ENCODE data around the gene SHTN1.

The SHTN1 gene, protein sequence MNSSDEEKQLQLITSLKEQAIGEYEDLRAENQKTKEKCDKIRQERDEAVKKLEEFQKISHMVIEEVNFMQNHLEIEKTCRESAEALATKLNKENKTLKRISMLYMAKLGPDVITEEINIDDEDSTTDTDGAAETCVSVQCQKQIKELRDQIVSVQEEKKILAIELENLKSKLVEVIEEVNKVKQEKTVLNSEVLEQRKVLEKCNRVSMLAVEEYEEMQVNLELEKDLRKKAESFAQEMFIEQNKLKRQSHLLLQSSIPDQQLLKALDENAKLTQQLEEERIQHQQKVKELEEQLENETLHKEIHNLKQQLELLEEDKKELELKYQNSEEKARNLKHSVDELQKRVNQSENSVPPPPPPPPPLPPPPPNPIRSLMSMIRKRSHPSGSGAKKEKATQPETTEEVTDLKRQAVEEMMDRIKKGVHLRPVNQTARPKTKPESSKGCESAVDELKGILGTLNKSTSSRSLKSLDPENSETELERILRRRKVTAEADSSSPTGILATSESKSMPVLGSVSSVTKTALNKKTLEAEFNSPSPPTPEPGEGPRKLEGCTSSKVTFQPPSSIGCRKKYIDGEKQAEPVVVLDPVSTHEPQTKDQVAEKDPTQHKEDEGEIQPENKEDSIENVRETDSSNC

DNA sequence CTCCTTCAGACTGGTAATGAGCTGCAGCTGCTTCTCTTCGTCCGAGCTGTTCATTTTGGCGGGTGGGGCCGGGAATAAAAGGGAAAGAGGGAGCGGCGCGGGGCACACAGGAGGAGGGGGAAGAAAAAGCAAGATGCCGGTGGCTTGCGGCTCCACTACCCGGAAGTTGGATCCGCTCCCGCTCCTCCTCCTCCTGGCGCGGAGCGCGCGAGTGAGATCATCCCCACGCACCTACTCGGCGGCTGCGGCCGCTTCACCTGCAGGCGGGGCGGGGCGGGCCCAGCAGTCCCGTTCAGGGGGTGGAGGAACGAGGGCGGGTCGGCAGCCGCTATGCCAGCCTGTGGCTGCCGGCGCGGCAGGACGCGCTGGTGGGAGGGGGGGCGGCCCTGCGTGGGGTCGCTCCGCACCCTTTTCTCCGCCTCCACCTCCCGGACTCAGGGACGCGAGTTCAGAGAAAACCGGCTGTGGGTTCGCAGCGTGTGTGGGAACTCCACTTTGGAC lies at the start of gene SHTN1:
TSS of gene SHTN1 (minus strand) at position 162 of the 501 bp plus-strand sequence. CDS start at position 54, 108 bp downstream.
- DNase-seq: peak; percentile 71

DNA sequence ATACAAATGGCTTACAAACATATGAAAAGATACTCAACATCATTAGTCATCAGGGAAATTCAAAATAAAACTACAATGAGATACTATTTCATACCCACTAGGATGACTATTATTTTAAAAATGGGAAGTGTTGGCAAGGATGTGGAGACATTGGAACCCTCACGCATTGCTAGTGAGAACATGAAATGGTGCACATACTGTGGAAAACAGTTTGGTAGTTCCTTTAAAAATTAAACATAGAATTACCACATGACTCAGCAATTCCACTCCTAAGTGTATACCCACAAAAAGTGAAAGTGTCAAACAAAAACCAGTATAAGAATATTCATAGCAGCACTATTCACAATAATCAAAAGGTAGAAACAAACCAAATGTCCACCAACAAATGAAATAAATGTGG lies 48.5 kb upstream of the SHTN1 start:
- no peak for DNase-seq

DNA sequence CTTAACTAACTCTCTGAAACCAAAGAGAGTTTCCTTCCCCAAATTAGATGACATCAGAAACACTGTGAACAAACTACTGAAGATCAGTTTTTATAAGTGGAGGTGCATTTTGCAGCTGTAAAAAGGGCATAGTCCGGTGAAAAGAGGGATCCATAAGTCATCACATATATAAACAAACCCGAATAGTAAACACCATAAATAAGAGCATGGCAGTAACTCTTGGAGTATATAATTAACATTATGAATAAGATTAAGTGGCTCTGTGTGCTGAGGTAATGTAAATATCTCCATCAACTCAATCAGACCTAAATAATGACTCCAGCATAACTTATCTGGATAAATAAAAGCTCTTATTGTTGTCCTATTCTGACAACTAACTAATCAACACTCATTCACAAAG lies 43.0 kb upstream of the SHTN1 start:
- no peak for DNase-seq

DNA sequence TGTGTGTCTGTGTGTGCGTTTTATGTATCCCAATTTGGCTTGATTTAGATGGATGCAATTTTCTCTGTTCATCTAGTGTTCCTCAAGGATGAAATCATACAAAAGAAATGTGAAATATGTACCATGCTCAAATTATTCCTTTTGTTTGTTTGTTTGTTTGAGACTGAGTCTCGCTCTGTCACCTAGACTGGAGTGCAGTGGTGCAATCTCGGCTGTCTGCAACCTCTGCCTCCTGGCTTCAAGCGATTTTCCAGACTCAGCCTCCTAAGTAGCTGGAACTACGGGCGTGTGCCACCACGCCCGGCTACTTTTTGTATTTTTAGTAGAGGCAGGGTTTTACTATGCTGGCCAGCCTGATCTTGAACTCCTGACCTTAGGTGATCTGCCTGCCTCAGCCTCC lies 11.3 kb upstream of the SHTN1 start:
- no peak for DNase-seq

DNA sequence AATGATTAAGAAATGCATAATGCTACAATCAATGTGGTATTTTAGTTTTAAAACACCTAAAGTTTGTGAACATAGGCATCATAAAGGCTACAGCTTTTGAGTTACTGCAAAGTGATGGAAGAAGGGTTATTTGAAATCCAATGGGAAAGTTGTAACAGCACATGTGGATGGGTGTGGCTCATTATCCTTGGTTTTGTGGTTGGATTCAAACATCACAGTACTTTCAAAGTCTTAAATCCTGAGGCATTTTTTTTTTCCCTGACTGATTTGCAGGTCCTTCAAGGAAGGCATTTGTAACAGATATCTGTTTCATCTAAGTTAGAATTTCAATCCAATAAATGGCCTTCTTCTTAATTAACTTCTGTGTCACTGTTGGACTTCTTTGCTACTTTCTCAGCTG lies 9.8 kb upstream of the SHTN1 start:
- no peak for DNase-seq

DNA sequence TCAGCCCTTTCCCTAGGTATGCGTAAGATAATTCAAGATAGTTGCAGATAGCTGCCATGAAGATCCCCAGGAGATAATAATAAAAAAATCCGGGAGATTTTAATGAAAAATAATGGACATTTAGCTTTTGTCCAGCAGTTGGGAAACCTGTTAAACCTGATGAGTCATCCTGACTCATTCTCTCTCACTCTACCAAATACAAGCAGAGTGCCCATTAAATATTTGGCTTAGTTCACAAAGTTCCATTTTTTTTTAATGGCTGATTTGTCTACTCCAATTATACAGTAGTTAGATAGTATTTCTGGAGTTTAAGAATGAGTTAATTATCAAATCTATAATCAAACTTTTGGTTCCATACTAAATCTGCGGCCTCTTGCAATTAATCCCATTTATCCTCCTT lies 2.1 kb upstream of the SHTN1 start:
- DNase-seq: no peak

DNA sequence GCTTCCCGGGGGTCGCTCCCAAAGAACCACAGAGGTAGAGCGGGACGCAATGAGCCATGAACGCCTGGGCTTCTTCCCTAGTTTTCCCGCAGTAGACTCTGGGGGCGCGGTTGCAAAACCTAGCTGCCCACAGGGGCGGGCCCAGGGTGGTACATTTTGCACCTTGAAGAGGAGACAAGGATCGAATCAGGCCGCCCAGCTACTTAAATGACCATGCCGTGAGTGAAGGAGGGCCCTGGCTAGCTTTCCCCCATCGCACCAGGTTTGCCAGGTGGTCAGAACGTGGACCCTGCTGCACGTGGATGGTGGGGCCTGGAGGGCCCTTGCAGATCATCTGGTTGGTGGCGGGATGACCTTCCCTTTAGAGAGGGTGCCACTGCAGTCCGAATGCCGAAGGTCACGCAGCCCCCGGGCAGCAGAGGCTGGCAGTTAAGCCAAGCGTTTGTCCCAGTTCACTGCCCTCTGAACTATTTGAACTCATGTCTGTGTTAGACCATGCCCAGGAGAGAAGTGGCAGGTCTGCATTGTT lies 604 bp upstream of the SHTN1 start:
- DNase-seq: peak; percentile 42

DNA sequence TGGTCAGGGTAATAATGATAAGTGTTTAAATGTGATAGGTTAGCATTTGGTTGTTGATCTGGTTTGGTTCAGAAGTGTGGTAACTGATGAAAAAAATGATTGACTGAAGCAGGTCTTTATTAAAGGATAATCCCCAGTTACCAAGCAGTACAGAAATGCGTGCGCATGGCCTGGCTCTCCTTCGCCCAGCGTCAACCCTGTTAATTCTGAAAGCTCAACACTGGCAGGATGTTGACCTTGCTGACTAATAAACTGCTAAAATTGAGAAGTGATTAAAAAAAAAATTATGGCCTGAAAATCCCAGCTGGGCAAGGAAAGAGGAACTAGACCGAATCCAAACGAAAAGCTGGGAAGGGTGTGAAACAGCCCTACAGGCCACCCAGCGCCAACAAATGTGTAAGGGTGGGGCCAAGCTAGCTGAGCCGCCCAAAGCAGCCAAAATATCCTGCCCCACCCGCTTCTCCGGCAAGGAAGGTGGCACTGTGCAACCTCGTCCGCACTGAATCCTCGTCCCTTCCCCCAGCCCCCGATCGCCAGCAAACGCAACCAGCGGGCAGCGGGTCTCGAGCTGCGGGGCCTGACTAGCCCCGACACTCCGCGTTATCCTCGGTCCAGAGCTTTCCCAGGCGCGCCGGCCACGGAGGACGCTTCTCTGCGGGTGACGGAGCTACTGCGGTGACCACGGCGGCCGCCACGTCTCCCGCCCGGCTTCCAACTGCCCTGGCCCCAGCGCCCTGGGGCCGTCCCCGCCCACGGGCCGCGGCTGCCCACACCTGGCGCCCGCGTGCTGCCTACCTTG lies 561 bp downstream of the SHTN1 start:
- DNase-seq: peak; percentile 22

DNA sequence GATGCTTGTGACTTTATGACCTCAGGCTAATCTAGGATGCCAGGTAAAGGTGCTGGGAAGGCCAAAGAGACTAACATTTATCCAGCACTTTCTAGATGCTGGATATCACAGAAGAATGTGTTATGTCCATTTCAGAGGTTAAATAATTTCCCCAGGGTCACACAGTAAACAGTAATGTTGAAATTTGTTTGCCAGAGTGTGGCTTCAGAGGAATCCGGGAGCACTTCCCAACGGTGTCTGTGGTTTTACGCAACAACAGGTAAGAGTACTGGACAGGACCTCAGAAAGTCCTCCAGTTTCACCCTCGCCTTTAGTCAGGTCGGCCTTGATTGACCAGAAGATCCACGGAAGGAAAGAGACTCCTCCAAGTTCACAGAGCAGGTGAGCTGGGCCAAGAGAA lies 1.7 kb downstream of the SHTN1 start:
- DNase-seq: no peak

DNA sequence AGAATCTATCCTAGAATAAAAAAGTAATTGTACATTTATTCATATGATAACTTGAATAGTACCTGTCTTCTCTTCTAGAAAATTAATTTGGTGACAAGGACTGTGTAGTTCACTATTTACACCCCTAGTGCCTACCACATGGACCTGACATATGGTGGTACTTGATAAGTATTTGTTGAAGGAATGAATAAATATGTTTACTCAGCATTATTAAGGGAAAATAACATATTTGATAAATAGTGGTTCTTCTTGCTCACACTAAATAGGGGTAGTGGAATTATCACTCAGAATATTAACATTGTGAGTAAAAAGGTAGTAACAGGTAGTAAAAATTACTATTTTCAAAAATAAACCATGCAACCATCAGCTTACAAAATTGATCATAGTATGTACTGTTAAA lies 2.8 kb downstream of the SHTN1 start:
- no peak for DNase-seq

DNA sequence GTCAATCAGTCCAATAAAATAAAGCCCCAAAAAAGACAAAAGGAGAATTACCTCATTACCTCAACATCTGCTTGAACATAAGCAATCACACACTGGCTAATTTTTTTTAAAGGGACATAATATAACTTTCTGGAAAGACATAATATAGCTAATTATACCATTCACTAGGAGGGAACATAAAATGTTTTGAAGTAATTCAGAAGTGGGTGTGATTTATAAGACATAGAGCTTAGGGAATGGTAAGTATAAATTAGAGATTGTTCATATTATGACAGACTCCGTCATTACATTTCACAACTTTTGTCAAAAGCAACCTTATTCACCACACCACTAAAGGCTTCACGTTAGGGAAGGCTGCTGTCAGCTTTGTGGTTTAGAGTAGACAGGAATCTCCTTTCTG lies 3.8 kb downstream of the SHTN1 start:
- no peak for DNase-seq

DNA sequence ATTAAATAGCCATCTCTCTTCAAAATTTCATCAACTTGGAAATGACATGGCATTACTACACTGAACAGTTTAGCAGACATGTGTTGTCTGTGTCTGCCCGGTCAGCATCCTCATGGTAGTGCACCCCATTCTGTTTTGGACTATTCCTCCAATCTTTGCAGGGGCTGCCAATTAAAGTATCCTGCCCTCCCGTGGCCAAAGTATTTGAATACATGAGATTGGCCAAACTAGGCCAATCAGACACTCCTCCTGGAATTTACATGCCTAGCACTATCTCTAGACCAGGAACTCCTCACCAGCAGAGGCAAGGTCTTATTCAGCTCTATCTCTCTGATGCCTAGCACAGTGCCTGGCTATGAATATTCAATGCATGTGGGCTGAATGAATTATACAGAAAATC lies 4.4 kb downstream of the SHTN1 start:
- no peak for DNase-seq

DNA sequence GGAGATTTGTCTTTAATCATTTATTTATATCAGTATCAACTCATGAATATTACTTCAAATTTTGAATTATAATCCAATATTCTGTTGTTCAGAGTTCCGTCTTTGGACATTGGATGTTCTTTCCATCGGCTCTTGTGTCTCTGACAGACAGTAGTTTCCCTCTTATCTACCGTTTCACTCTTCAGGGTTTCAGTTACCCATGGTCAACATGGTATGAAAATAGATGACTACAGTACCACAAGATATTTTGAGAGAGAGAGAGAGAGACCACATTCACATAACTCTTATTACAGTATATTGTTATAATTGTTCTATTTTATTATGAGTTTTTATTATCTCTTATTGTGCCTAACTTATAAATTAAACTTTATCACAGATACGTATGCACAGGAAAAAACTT lies 6.8 kb downstream of the SHTN1 start:
- no peak for DNase-seq

DNA sequence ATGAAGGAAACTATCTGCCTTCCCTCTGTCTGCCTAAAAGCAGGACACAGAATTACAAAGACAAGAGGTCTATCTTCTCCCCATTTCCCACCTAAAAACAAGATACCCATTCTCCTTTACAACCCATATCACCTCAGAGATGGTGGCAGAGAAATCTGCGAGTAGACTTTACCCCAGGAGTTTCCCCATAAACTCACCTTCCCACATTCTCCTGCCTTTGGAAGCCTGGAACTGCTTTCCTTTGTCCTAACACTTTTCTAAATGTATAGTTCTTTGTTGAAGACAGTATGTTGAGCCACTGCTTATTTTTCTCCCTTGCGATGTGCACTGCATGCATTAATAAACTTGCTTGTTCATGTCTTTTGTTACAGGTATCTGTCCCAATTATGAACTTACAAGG lies 8.0 kb downstream of the SHTN1 start:
- DNase-seq: no peak

DNA sequence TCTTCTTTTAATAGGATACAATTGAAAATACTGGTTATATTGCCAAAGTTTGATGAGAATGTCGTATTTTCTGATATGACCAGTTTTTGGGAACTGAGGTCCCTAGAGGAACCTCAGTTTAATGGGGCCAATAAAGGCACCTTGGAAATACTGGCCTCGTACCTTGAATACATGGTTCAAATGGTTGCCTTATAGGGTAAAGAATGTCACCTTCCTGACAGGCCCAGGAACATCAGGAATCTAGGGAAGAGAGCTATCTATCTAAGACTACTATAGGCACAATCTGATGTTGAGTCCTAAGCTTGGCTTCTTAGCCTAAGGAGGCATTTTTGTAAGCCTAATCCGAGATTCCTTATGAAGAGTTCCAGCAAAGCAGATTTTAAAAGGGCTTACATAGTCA lies 9.3 kb downstream of the SHTN1 start:
- no peak for DNase-seq

DNA sequence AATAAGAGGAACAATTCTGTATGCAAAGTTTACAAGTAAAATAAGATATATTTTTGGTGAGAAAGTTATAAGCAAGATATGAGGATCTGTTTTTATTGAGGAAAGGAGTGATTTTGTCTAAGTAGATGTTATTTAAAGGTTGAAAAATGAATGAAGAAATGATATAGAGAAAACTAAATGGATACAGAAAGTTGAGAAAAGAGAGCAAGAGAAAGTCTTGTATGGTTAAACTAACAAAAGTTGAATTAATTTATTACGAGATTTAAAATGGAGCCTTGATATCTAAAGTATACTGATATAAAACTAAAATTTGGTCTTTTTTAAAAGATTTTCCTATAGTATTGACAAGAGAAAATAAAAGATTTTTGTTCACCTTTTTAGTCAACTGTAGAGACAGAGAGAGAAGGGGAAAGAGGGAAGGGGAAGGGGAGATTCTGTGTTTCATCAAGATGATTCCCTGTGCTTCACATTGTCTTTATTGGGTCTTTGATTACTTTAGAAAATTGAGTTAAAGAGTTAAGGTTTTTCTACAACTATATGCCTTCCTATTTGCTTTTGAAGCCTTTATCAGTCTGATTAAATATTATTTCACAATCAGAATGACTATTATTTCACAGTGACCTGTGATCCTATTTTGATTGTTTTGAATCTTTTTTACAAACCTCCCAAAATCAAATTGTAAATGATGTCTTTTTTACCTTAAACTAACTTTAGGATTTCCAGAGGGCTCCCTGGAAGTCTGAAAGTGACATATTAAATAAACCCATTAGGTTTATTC lies 10.7 kb downstream of the SHTN1 start:
- DNase-seq: no peak

DNA sequence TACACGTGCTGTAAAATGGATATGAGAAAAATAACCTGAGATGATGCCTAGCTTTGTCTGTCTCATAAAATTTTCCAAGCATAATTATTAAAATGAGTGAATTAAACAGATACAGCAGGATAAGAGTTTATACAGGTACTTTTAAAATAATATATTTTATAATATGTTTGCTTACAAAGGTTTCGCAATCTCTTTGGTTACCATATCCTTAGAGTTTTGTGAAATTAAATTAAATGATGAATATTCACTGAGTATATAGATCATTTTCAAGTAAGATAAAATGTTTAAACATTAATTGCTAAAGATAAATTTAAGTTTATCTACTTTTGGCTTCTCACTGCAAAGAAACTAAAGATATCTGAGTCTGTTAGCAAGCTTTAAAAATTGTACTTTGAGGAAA lies 11.4 kb downstream of the SHTN1 start:
- DNase-seq: no peak

DNA sequence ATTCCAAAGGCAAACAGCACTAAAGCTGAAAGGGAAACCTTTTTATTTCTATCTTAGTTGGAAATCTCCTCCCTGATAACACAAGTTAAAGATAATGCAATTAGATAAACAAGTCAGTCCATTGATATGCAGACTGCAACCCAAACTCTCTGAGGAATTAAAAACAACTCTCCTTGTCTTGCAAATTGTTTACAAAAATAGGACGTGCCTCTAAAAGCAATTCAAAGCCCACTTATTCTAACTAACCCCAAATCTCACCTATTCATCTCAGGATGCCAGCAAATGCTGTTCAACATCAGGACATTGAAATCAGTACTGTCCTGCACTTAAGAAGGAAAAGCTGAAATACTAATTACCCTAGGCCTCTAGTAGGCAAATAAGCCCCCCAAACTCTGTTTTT lies 12.8 kb downstream of the SHTN1 start:
- no peak for DNase-seq

DNA sequence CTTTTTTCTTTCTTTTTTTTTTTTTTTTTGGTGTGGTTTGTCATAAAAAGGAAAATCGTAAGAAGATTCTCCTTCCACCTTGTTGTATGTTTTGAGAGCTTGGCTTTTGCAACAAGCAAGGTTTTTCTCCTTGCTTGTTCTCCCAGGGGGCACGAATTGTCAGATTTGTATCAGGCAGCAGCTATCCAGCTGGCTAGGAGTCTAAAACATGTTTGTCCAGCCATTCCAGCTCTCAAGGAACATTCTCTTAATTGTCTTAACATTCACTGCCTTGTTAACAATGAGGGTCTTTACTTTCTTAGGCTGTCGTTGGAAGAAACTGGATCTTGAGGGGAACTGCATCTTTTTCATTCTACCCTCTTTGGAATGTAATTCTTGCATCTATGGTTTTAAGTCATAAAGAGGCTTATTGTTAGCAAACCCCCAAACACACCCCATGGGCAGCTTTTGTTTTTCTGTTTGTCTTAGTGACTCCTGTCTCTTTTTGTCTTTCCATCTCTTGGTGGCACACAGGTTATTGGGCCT lies 14.6 kb downstream of the SHTN1 start:
- DNase-seq: no peak

DNA sequence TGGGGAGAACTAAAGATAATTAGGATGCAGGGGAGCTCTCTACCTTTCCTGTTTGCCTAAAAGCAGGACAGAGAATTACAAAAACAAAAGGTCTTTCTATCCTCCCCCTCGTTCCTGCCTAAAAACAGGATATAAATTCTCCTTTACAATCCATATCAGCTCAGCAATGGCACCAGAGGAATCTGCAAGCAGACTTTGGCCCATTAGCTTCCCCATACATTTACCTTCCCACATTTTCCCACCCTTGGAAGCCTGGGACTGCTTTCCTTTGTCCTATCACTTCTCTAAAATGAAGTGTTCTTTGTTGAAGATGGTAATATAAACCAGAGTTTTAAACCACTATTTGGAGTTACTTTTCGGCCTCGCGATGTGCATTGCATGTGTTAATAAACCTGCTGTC lies 15.5 kb downstream of the SHTN1 start:
- DNase-seq: no peak

DNA sequence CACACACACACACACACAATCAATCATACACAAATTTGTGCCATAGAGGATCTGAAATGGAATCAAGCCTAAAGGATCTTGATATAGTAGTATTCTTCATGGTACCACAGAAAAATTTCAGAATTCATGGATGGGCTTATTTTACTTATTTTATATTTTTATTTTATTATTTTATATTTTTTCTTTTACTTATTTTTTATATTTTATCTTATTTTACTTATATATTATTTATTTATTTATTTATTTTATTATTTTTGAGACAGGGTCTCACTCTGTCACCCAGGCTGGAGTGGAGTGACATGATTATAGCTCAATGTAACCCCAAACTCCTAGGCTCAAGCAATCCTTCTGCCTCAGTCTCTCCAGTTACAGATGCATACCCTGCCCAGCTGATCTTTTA lies 16.7 kb downstream of the SHTN1 start:
- DNase-seq: no peak

DNA sequence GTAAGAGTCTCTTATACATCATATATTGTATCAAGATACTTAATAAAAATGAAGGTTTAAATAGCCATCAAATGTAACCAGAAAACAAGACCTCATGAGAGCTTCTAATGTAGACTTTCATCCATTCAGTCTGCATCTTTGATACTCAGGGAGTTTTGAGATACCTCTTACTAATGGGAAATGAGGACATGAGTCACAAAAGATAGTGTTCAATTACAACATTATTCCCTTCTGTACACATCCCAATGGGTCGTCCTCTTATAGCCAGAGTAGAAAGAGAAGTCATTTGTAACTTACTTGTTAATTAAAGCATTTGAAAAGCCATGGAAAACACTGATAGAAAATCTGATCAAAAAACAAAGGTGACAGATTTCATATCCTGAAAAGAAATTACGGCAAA lies 19.4 kb downstream of the SHTN1 start:
- DNase-seq: no peak
